NCI-H82 treated with DMSO at 0.1 percent for 48 hours (cell line): ENCODE results near the gene UHMK1.
"Not testable (repeated sequence)": the region's sequence is repeated elsewhere in the genome, so short reads cannot be mapped to it uniquely, and the experiment has no call there.

Experiments
- DNase-seq: peaks from one replicate; lab custom pipeline; 2025; ENCODE audit not compliant: unreplicated experiment; lab: John Stamatoyannopoulos, UW

The UHMK1 gene

GRCh38 chr1:162497723-162498495, at the start of gene UHMK1:
TSS of gene UHMK1 (plus strand) at chr1:162497818. CDS start at chr1:162498001, 183 bp downstream.
- peak; percentile 92 for DNase-seq

- not testable (repeated sequence) for DNase-seq
Observed at GRCh38 chr1:162454361-162454760, 43.3 kb upstream of the UHMK1 start.

- no peak for DNase-seq
Observed at GRCh38 chr1:162456323-162456722, 41.3 kb upstream of the UHMK1 start.

GRCh38 chr1:162458236-162458635, 39.4 kb upstream of the UHMK1 start:
- no peak for DNase-seq

- DNase-seq, result not testable (repeated sequence)
Observed at GRCh38 chr1:162462425-162462824, 35.2 kb upstream of the UHMK1 start.

- DNase-seq, result no peak
Observed at GRCh38 chr1:162463021-162463420, 34.6 kb upstream of the UHMK1 start.

GRCh38 chr1:162466797-162467196, 30.8 kb upstream of the UHMK1 start:
- DNase-seq, result no peak

- DNase-seq, result no peak
Observed at GRCh38 chr1:162470216-162470615, 27.4 kb upstream of the UHMK1 start.

GRCh38 chr1:162471290-162471853, 26.2 kb upstream of the UHMK1 start:
- no peak for DNase-seq

GRCh38 chr1:162475089-162475488, 22.5 kb upstream of the UHMK1 start:
- no peak for DNase-seq

GRCh38 chr1:162475539-162476185, 22.0 kb upstream of the UHMK1 start:
- no peak for DNase-seq

GRCh38 chr1:162476620-162477019, 21.0 kb upstream of the UHMK1 start:
- DNase-seq, result no peak

- DNase-seq, result no peak
Observed at GRCh38 chr1:162485236-162485635, 12.4 kb upstream of the UHMK1 start.

GRCh38 chr1:162487241-162487640, 10.4 kb upstream of the UHMK1 start:
- no peak for DNase-seq

GRCh38 chr1:162488219-162488618, 9.4 kb upstream of the UHMK1 start:
- DNase-seq, result no peak

- DNase-seq, result not testable (repeated sequence)
Observed at GRCh38 chr1:162495531-162496233, 1.9 kb upstream of the UHMK1 start.

- no peak for DNase-seq
Observed at GRCh38 chr1:162497104-162497722, 405 bp upstream of the UHMK1 start.

GRCh38 chr1:162498496-162498810, 835 bp downstream of the UHMK1 start:
- no peak for DNase-seq

- DNase-seq, result no peak
Observed at GRCh38 chr1:162500805-162501204, 3.2 kb downstream of the UHMK1 start.

GRCh38 chr1:162502077-162502476, 4.5 kb downstream of the UHMK1 start:
- no peak for DNase-seq

GRCh38 chr1:162502928-162503327, 5.3 kb downstream of the UHMK1 start:
- no peak for DNase-seq
